Gastrocnemius medialis (tissue), 4 donors: Measurements from ENCODE around the gene NLRP12.

ENCODE experiments used
- CTCF ChIP-seq, 5 experiments: fragments of 450-650 bp in 3 of 5; fragments of 200-600 bp in 2 of 5; sonication (generic) in 2 of 5; IDR thresholded peaks in 4 of 5; conservative IDR thresholded peaks in 1 of 5; 1 replicate in 4 of 5; 2 replicates in 1 of 5; pipeline ENCODE4 v1.5.1; 2016 to 2019; ENCODE audit warnings: antibody characterized with exemption in 5 of 5, mild to moderate bottlenecking in 3 of 5, moderate library complexity in 3 of 5
- POLR2A ChIP-seq, 2 donors: fragments of 450-650 bp; IDR thresholded peaks; one replicate each; pipeline ENCODE4 v1.6.1; 2017; ENCODE audit warnings: antibody characterized with exemption in 2 of 2, mild to moderate bottlenecking in 2 of 2, moderate library complexity in 2 of 2

GRCh38 chr19:53782698-53783097 lies 41.4 kb downstream of the NLRP12 start:
- TF ChIP-seq CTCF (IDR thresholded peaks at IDR 0.05 in 4 of 5, conservative IDR thresholded peaks at IDR 0.05 in 1 of 5): no peak
- TF ChIP-seq POLR2A (IDR thresholded peaks at IDR 0.05): no peak
